ELR (cell line): ENCODE data around the gene C2orf68.
"Not testable (repeated sequence)": the region's sequence is repeated elsewhere in the genome, so short reads cannot be mapped to it uniquely, and the experiment has no call there.

Experiments used
- DNase-seq: peaks from one replicate; pipeline ENCODE4 v3.0.0-alpha.2; 2015; ENCODE audit warnings: low read depth

C2orf68 gene

GRCh38 chr2:85599468-85600234, 12.2 kb downstream of the C2orf68 start:
- no peak for DNase-seq

GRCh38 chr2:85598594-85599340, 13.1 kb downstream of the C2orf68 start:
- no peak for DNase-seq

GRCh38 chr2:85597241-85597640, 14.6 kb downstream of the C2orf68 start:
- DNase-seq, result no peak

GRCh38 chr2:85596486-85597143, 15.3 kb downstream of the C2orf68 start:
- DNase-seq, result no peak

- DNase-seq, result peak; percentile 56
Measured at GRCh38 chr2:85596026-85596333, 15.9 kb downstream of the C2orf68 start.

- peak; percentile 99 for DNase-seq
Measured at GRCh38 chr2:85595301-85596025, 16.4 kb downstream of the C2orf68 start, which contains the start of gene RNF181. Gene RNF181 (plus strand): TSS chr2:85595745. CDS start chr2:85595764, 19 bp downstream.

GRCh38 chr2:85594715-85595300, 17.1 kb downstream of the C2orf68 start:
- DNase-seq, result no peak

GRCh38 chr2:85593023-85593422, 18.8 kb downstream of the C2orf68 start:
- no peak for DNase-seq

- DNase-seq, result not testable (repeated sequence)
Measured at GRCh38 chr2:85592299-85592698, 19.6 kb downstream of the C2orf68 start.

- DNase-seq, result no peak
Measured at GRCh38 chr2:85591563-85591962, 20.3 kb downstream of the C2orf68 start.

GRCh38 chr2:85590950-85591349, 20.9 kb downstream of the C2orf68 start:
- DNase-seq, result no peak

- DNase-seq, result peak; percentile 57
Measured at GRCh38 chr2:85589982-85590791, 21.7 kb downstream of the C2orf68 start.

GRCh38 chr2:85589181-85589580, 22.7 kb downstream of the C2orf68 start:
- DNase-seq, result no peak

- DNase-seq, result no peak
Measured at GRCh38 chr2:85588645-85589044, 23.2 kb downstream of the C2orf68 start.

GRCh38 chr2:85588236-85588635, 23.6 kb downstream of the C2orf68 start:
- DNase-seq, result no peak

GRCh38 chr2:85585781-85586105, 26.1 kb downstream of the C2orf68 start:
- peak; percentile 63 for DNase-seq

- peak; percentile 85 for DNase-seq
Measured at GRCh38 chr2:85584857-85585780, 26.7 kb downstream of the C2orf68 start.

GRCh38 chr2:85584354-85584856, 27.5 kb downstream of the C2orf68 start, which contains the start of gene VAMP5:
Gene VAMP5 (plus strand): TSS chr2:85584431. CDS start chr2:85584491, 60 bp downstream.
- DNase-seq, result peak; percentile 55

- DNase-seq, result peak; percentile 20
Measured at GRCh38 chr2:85583667-85584353, 28.1 kb downstream of the C2orf68 start.
